AG04450 (cell line): ENCODE data around the gene IPO13. TPM values are rescaled to one million over a fixed set of nuclear protein-coding genes. Genes with fewer than 3 reads are reported as not detected.
A peak's percentile ranks its signal among the peaks of the same experiment; 100 is the strongest.

Source experiments
- CTCF ChIA-PET: fragments of 300-600, 350-600 bp; formaldehyde crosslinking; extraction: SDS; loops from one replicate; lab custom pipeline; 2022; ENCODE audit warnings: antibody characterized with exemption, inconsistent platforms; lab: Charles Lee
- POLR2A ChIA-PET: fragments of 350-600 bp; formaldehyde crosslinking; extraction: SDS; loops from one replicate; lab custom pipeline; 2021; ENCODE audit warnings: antibody characterized with exemption, inconsistent platforms; lab: Yijun Ruan, JAX
- DNase-seq: peaks from one replicate; pipeline ENCODE4 v3.0.0-alpha.2; 2011; ENCODE audit warnings: low read depth, low spot score
- H3K27ac ChIP-seq: one replicate; pipeline ENCODE4 v1.5.1; 2012; ENCODE audit warnings: low read depth, low read length, control low read depth
- H3K27me3 ChIP-seq: one replicate; pipeline ENCODE4 v1.6.0; 2012; ENCODE audit warnings: low read length; ENCODE audit not compliant: control insufficient read depth, insufficient read depth
- H3K4me3 ChIP-seq: 2 replicates; pipeline ENCODE4 v1.5.1; 2011; ENCODE audit warnings: mild to moderate bottlenecking, low read depth, low read length, control low read depth
- H3K9me3 ChIP-seq: 2 replicates; pipeline ENCODE4 v1.5.1; 2012; ENCODE audit warnings: low read length; ENCODE audit not compliant: control insufficient read depth, insufficient read depth
- polyA minus RNA-seq: library from RNA; depleted of rRNA, polyadenylated mRNA; stranded (reverse); fragments of >200 nt; gene quantifications from 2 replicates; pipeline ENCODE4 v1.2.3, GENCODE V29; 2011; rRNA and poly(A)+ RNA removed
- polyA plus RNA-seq: library from polyadenylated mRNA; depleted of rRNA; stranded (reverse); fragments of >200 nt; gene quantifications from 2 replicates; pipeline ENCODE4 v1.2.3, GENCODE V29; 2011; rRNA removed
- TF ChIP-seq, protein P1 (sequence below): IDR thresholded peaks from 2 replicates; pipeline ENCODE4 v1.5.1; 2011; ENCODE audit warnings: low read depth, low read length, control low read depth, inconsistent platforms

IPO13 gene, protein sequence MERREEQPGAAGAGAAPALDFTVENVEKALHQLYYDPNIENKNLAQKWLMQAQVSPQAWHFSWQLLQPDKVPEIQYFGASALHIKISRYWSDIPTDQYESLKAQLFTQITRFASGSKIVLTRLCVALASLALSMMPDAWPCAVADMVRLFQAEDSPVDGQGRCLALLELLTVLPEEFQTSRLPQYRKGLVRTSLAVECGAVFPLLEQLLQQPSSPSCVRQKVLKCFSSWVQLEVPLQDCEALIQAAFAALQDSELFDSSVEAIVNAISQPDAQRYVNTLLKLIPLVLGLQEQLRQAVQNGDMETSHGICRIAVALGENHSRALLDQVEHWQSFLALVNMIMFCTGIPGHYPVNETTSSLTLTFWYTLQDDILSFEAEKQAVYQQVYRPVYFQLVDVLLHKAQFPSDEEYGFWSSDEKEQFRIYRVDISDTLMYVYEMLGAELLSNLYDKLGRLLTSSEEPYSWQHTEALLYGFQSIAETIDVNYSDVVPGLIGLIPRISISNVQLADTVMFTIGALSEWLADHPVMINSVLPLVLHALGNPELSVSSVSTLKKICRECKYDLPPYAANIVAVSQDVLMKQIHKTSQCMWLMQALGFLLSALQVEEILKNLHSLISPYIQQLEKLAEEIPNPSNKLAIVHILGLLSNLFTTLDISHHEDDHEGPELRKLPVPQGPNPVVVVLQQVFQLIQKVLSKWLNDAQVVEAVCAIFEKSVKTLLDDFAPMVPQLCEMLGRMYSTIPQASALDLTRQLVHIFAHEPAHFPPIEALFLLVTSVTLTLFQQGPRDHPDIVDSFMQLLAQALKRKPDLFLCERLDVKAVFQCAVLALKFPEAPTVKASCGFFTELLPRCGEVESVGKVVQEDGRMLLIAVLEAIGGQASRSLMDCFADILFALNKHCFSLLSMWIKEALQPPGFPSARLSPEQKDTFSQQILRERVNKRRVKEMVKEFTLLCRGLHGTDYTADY
- 11.2 and 16.1 TPM in 2 replicates for polyA plus RNA-seq
- 31.2 and 43.9 TPM in 2 replicates for polyA minus RNA-seq

DNA sequence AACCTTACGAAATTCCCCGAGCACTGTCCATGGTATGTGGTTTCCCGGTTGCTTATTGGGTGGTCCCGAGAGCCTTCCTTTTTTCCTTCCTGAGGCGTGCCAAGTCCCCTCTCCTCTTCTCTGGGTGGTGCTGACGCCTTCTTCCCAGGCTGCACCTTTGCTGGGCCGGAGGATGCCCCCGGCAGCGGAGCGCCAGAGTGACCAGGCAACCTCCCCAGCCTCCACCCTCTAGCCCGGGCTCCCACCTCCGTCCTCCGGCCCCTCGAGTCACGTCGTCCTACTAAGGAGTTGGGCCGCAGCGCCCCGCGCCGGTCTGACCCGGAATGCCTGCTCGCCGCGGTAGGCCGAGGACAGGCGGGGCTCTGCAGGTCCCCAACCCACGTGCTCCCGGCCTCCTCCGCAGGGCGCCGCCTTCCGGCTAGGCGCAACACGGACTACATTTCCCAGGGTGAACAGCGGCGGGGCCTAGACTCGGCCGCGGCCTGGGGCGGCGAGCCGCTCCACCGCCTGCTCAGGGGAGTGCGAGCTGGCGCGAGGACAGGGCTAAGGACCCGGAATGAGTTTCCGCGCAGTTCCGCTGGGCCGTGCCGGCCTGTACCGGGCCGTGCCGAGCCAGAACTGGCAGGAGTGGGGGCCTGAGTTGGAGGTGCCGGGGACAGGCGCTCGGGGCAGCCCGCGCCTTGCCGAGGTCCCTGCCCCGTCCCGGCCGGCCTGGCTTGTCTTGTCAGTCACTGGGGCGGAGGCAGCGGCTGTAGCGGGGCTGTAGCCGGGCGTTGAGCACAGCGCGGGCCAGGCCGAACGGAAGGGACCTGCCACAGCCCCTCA is at the start of gene IPO13:
IPO13 (plus strand) TSS at position 715 of the 825 bp plus-strand sequence. CDS start 651 bp downstream, outside the sequence.
- H3K27ac ChIP-seq: peak within 1 kb of the TSS; percentile 82
- peak; percentile 84 for DNase-seq
- CTCF ChIA-PET: interaction anchor here (0.6 to 7.5 kb wide), 8 partner anchors 9 to 183 kb away, joined by 3 to 80 read pairs (median 7); partner anchors contain the start of genes ARTN and DPH2
- TF ChIP-seq, protein P1, sequence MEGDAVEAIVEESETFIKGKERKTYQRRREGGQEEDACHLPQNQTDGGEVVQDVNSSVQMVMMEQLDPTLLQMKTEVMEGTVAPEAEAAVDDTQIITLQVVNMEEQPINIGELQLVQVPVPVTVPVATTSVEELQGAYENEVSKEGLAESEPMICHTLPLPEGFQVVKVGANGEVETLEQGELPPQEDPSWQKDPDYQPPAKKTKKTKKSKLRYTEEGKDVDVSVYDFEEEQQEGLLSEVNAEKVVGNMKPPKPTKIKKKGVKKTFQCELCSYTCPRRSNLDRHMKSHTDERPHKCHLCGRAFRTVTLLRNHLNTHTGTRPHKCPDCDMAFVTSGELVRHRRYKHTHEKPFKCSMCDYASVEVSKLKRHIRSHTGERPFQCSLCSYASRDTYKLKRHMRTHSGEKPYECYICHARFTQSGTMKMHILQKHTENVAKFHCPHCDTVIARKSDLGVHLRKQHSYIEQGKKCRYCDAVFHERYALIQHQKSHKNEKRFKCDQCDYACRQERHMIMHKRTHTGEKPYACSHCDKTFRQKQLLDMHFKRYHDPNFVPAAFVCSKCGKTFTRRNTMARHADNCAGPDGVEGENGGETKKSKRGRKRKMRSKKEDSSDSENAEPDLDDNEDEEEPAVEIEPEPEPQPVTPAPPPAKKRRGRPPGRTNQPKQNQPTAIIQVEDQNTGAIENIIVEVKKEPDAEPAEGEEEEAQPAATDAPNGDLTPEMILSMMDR: peak; percentile 46
- peak within 1 kb of the TSS; percentile 91 for H3K4me3 ChIP-seq
- POLR2A ChIA-PET: interaction anchor here (0.6 to 1.6 kb wide), 5 partner anchors 12 to 296 kb away, joined by 3 to 5 read pairs (median 4); partner anchors contain the start of genes ATP6V0B, DPH2 and KDM4A
- H3K27me3 ChIP-seq: no peaks in the 10 kb centered on the region
- no peaks in the 10 kb centered on the region; the same call in 1 of the 2 replicates for H3K9me3 ChIP-seq

DNA sequence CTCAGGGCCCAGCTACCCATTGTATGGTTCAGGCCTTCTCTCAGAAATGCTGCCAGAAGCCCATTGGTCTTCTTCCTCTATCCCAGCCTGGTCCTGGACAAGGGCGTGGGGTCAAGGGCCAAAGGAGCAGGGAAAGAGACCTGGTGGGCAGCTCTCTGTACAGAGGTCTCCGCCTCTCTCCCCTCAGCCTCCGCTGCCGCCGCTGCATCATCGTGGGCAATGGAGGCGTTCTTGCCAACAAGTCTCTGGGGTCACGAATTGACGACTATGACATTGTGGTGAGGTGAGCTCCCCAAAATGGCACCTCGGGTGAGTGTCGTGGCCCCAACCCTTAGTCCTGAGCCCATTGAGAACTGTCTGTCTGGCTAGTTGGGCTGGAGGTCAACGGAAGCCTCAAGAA is 47.8 kb upstream of the IPO13 start:
- Histone ChIP-seq H3K27me3 (no peaks in the 10 kb centered on the region), H3K9me3 (no peaks in the 10 kb centered on the region), H3K27ac (no peak overlapping the region), H3K4me3 (no peak overlapping the region)
- ChIA-PET POLR2A (no interaction called here), CTCF (no interaction called here)
- TF ChIP-seq, protein P1: no peak
- DNase-seq: no peak

DNA sequence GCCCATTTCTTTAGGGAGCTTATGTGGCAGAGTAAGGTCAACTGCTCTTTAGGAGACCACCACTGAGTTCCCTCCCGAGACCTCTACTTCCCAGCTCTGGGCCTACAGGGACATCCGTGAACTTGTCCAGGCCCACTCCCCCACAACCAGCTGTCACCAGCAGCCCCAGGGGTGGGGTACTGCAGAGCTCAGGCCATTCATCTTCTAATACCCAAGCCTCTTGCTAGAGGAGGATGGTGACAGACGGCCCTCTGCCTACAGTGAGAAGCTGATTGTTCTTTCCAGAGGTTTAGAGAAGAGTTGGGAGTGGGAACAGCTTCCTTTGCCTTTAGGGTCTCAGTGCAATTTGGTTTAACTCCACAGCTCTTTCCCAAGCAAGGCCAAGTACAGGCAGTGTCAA is 46.4 kb upstream of the IPO13 start:
- POLR2A ChIA-PET: no interaction called here
- H3K27me3 ChIP-seq: no peaks in the 10 kb centered on the region
- TF ChIP-seq, protein P1: no peak
- H3K27ac ChIP-seq: no peak overlapping the region
- H3K9me3 ChIP-seq: no peaks in the 10 kb centered on the region
- DNase-seq: no peak
- CTCF ChIA-PET: no interaction called here
- H3K4me3 ChIP-seq: no peak overlapping the region

DNA sequence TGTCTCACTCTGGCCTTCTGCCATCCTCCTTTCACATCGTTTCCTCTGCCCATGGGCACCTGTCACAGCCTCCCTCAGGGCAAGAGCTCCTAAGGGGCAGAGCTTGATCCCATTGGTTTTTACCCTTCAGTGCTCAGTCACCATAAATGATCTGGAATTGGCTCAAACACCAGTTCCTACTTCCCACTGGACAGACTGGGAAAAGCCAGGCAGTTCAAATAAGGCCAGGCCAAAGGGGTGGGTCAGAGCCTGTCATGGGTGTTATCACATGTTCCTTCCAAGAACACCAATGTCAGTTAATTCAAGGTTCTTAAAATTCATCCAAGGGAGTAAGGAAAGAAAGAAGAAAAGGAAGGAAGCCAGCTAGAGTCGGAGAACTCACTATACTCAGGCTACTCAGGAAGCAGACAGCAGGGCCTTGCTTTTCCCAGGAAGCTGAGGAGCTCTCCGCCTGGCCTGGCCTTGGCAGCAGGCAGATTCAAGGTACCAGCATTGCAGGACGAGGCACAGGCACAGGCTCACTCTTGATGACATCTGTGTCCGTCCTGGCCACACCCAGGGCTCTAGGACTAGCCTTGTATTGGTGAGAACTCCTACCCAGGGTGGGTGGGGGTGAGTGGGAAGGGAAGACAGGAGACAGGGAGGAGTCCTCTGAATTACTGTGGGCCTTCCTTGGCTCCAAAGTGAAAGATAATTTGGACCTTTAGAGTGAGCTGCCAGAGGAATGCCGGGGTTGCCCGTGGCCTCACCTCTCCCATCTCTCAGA is 45.4 kb upstream of the IPO13 start:
- TF ChIP-seq, protein P1: no peak
- no peak for DNase-seq
- Histone ChIP-seq H3K9me3 (no peaks in the 10 kb centered on the region), H3K27ac (no peak overlapping the region), H3K4me3 (no peak overlapping the region), H3K27me3 (no peaks in the 10 kb centered on the region)
- ChIA-PET POLR2A (no interaction called here), CTCF (no interaction called here)
